Brain pericyte (primary cell): ENCODE data around the gene OR4M1.
"Not testable (repeated sequence)": the region's sequence is repeated elsewhere in the genome, so short reads cannot be mapped to it uniquely, and the experiment has no call there.

ENCODE experiments used
- DNase-seq: peaks from one replicate; pipeline ENCODE4 v3.0.0-alpha.2; 2012; ENCODE audit warnings: low read depth, low spot score

Gene OR4M1

DNA sequence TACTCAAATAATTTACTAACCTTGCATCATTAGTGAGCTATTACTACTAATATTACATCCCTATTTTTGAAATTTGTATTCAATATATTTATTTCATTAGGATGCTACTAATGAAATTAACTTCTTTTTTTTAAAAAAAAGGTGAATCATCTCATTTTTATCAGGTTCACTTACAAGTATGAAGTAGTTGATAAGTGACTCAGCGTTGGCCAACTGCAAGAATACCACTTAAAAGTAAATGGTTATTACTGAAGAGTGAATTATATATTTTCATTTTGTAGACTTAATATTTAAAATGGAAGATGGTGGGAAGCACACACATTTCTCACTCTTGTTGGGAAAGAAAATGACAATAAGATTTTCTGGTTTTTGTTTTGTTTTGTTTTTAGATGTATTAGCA is 49.9 kb downstream of the OR4M1 start:
- DNase-seq, result no peak

DNA sequence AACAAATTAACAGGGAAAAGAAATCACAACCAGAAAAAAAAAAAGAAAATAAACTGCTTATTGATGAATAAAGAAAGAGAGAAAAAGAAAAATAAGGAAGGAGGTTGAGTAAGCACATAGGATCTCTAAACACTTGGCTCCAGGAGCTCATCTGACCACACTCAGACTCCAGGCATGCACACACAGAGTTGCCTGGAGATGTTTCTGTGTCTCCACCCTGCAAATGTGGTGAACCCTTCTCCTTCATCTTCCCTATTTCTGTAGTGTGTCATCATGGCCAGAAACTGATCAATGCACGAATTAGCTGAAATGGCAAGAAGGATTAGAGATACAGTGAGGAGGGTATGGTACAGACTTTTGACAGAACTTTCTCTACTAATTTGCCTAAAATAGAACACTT is 50.5 kb downstream of the OR4M1 start:
- no peak for DNase-seq

DNA sequence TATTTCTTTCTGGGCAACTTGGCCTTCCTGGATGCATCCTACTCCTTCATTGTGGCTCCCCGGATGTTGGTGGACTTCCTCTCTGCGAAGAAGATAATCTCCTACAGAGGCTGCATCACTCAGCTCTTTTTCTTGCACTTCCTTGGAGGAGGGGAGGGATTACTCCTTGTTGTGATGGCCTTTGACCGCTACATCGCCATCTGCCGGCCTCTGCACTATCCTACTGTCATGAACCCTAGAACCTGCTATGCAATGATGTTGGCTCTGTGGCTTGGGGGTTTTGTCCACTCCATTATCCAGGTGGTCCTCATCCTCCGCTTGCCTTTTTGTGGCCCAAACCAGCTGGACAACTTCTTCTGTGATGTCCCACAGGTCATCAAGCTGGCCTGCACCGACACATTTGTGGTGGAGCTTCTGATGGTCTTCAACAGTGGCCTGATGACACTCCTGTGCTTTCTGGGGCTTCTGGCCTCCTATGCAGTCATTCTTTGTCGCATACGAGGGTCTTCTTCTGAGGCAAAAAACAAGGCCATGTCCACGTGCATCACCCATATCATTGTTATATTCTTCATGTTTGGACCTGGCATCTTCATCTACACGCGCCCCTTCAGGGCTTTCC is 54.4 kb downstream of the OR4M1 start:
- not testable (repeated sequence) for DNase-seq

GRCh38 chr14:19828314-19828713 is 55.0 kb downstream of the OR4M1 start:
- DNase-seq, result no peak
